A673 (cell line): Measurements from ENCODE around the gene ZNF579. TPM values are rescaled to one million over a fixed set of nuclear protein-coding genes. Genes with fewer than 3 reads are reported as not detected.

Source experiments
- BruUV-seq: library from RNA; stranded (reverse); fragments of 400-500 nt; replicated peaks from 2 replicates; lab custom pipeline; 2021; lab: Mats Ljungman, UMichigan
- CTCF ChIA-PET: fragments of 300-600 bp; sonication (Branson Sonifier 250); formaldehyde crosslinking; loops from one replicate; lab custom pipeline; 2022; ENCODE audit warnings: antibody characterized with exemption; lab: Charles Lee
- POLR2A ChIA-PET: fragments of 300-600 bp; sonication (Branson Sonifier 250); formaldehyde crosslinking; loops from one replicate; lab custom pipeline; 2022; ENCODE audit warnings: antibody characterized with exemption; ENCODE audit not compliant: low non-redundant PET; lab: Charles Lee
- DNase-seq: peaks from one replicate; pipeline ENCODE4 v3.0.0-alpha.2; 2015; ENCODE audit warnings: low spot score
- H3K27ac ChIP-seq: fragments of 200-600 bp; sonication (generic); 2 replicates; pipeline ENCODE4 v1.5.1; 2016; ENCODE audit warnings: mixed run types, low read depth, mild to moderate bottlenecking, mixed read lengths, antibody characterized with exemption, low read length; ENCODE audit not compliant: poor library complexity, severe bottlenecking
- H3K27me3 ChIP-seq: fragments of 200-600 bp; sonication (generic); replicated peaks from 2 replicates; pipeline ENCODE4 v1.6.1; 2017; ENCODE audit warnings: mixed run types, low read depth, mild to moderate bottlenecking, mixed read lengths, antibody characterized with exemption, low read length; ENCODE audit not compliant: insufficient read depth, poor library complexity
- H3K36me3 ChIP-seq: fragments of 200-600 bp; sonication (generic); 2 replicates; pipeline ENCODE4 v1.6.1; 2016; ENCODE audit warnings: mixed run types, mild to moderate bottlenecking, mixed read lengths, antibody characterized with exemption, low read length; ENCODE audit not compliant: insufficient read depth, poor library complexity, severe bottlenecking
- H3K4me1 ChIP-seq: fragments of 200-600 bp; sonication (generic); 2 replicates; pipeline ENCODE4 v1.6.1; 2017; ENCODE audit warnings: mixed run types, mild to moderate bottlenecking, mixed read lengths, antibody characterized with exemption, low read length; ENCODE audit not compliant: insufficient read depth, poor library complexity, severe bottlenecking
- H3K4me3 ChIP-seq: fragments of 200-600 bp; sonication (generic); 2 replicates; pipeline ENCODE4 v1.5.1; 2016; ENCODE audit warnings: low read depth, mixed run types, mild to moderate bottlenecking, mixed read lengths, low read length; ENCODE audit not compliant: poor library complexity, severe bottlenecking
- H3K9me3 ChIP-seq: fragments of 200-600 bp; sonication (generic); 2 replicates; pipeline ENCODE4 v1.6.1; 2016; ENCODE audit warnings: mixed run types, low read depth, mild to moderate bottlenecking, mixed read lengths, antibody characterized with exemption, low read length; ENCODE audit not compliant: poor library complexity, severe bottlenecking
- CTCF ChIP-seq: fragments of 300-800, 200-600 bp; sonication (generic); conservative IDR thresholded peaks from 2 replicates; pipeline ENCODE4 v1.5.1; 2017; ENCODE audit warnings: low read depth, mild to moderate bottlenecking, antibody characterized with exemption, low read length, moderate library complexity, mixed read lengths
- EZH2 ChIP-seq: fragments of 200-600 bp; sonication (generic); IDR thresholded peaks from 2 replicates; pipeline ENCODE4 v1.6.1; 2017; ENCODE audit warnings: borderline replicate concordance, low read depth, mild to moderate bottlenecking, mixed read lengths, antibody characterized with exemption, low read length; ENCODE audit not compliant: poor library complexity, severe bottlenecking
- intact Hi-C: fragments of 100-400 bp; cut with micrococcal nuclease; formaldehyde crosslinking; loops from one replicate; pipeline ENCODE4 v1.10.0; 2022; ENCODE audit not compliant: unreplicated experiment
- total RNA-seq: library from RNA; stranded (reverse); gene quantifications from 2 replicates; pipeline ENCODE4 v1.2.3, GENCODE V29; 2021

Gene ZNF579
- total RNA-seq, 1 experiment from 2014 or later = 27.5 TPM

DNA sequence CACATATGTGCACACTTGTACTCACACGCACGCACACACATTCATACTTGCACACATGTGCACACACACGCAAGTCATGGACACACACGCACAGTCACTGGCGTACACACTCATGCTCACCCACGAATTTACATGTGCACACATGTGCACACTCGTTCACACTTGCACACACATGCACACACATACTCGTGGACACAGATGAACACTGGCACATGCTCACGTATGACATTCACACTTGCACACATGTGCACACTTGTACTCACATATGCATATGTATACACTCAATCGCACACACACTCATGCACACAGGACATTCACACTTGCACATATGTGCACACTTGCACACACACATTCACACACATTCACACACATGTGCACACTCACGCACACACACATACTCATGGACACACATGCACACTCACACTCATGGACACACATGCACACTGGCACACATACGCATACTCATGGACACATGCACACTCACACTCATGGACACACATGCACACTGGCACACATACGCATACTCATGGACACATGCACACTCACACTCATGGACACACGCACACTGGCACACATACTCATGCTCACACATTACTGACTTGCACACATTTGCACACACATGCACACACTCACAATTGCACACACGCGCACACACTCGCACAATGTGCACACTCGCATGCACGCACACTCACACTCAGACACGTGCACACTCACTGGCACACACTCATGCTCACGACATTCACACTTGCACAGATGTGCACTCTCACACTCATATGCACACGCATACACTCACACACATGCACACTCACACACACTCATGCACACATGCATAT is 53.2 kb downstream of the ZNF579 start:
- POLR2A ChIA-PET = no interaction called here
- no peaks in the 10 kb centered on the region for H3K9me3 ChIP-seq

More for the DNA sequence above, 53.2 kb downstream of the ZNF579 start:
- H3K4me1 ChIP-seq = no peaks in the 10 kb centered on the region
- no peak overlapping the region for H3K4me3 ChIP-seq
- no peak overlapping the region for H3K27ac ChIP-seq
- no peak for TF ChIP-seq EZH2
- TF ChIP-seq CTCF = no peak
- no peaks in the 10 kb centered on the region for H3K36me3 ChIP-seq
- BruUV-seq = no TSS peak
- CTCF ChIA-PET = no interaction called here
- DNase-seq = no peak
- intact Hi-C loops = no loop called here
- H3K27me3 ChIP-seq = no peaks in the 10 kb centered on the region

Other genes starting within 250 kb of the ZNF579 start
- gene KMT5C, start 241.0 kb downstream of the ZNF579 start, total RNA-seq = 19.7 and 24.1 TPM in 2 replicates
- gene COX6B2, start 226.1 kb downstream of the ZNF579 start, total RNA-seq = 0.48 TPM in 1 of 2 replicates, not detected in the other
- not detected in 2 replicates for gene GARIN5B, start 217.6 kb downstream of the ZNF579 start, total RNA-seq
- gene IL11, start 210.4 kb downstream of the ZNF579 start, total RNA-seq = 0.42 and 0.47 TPM in 2 replicates
- not detected in 2 replicates for gene TMEM190, start 204.0 kb downstream of the ZNF579 start, total RNA-seq
- gene TMEM238, start 196.6 kb downstream of the ZNF579 start, total RNA-seq = 0.42 and 0.69 TPM in 2 replicates
- gene RPL28, start 194.9 kb downstream of the ZNF579 start, total RNA-seq = 1,355 and 1,380 TPM in 2 replicates
- 509 and 587 TPM in 2 replicates for gene UBE2S, start 173.1 kb downstream of the ZNF579 start, total RNA-seq
- 0.21 and 0.26 TPM in 2 replicates for gene SHISA7, start 137.5 kb downstream of the ZNF579 start, total RNA-seq
- gene ISOC2, start 119.2 kb downstream of the ZNF579 start, total RNA-seq = 33.2 and 40.6 TPM in 2 replicates
- not detected in 2 replicates for gene C19orf85, start 116.1 kb downstream of the ZNF579 start, total RNA-seq
- 11.9 and 16.7 TPM in 2 replicates for gene ZNF628, start 104.2 kb downstream of the ZNF579 start, total RNA-seq
- 55.1 and 66.0 TPM in 2 replicates for gene NAT14, start 95.7 kb downstream of the ZNF579 start, total RNA-seq
- gene SSC5D, start 92.4 kb downstream of the ZNF579 start, total RNA-seq = 1.4 and 2.2 TPM in 2 replicates
- gene SBK2, start 43.7 kb downstream of the ZNF579 start, total RNA-seq = not detected in 2 replicates
- gene SBK3, start 35.3 kb downstream of the ZNF579 start, total RNA-seq = not detected in 2 replicates
- 27.8 and 29.3 TPM in 2 replicates for gene FIZ1, start 18.7 kb upstream of the ZNF579 start, total RNA-seq
- 6.3 and 7.5 TPM in 2 replicates for gene ZNF524, start 19.4 kb upstream of the ZNF579 start, total RNA-seq
- 16.1 and 17.1 TPM in 2 replicates for gene ZNF865, start 24.8 kb upstream of the ZNF579 start, total RNA-seq
- 6.8 and 7.1 TPM in 2 replicates for gene ZNF784, start 43.7 kb upstream of the ZNF579 start, total RNA-seq
- 49.1 and 65.7 TPM in 2 replicates for gene ZNF580, start 60.2 kb upstream of the ZNF579 start, total RNA-seq
- 37.1 and 38.4 TPM in 2 replicates for gene ZNF581, start 62.8 kb upstream of the ZNF579 start, total RNA-seq
- gene CCDC106, start 67.4 kb upstream of the ZNF579 start, total RNA-seq = 39.9 and 41.5 TPM in 2 replicates
- gene U2AF2, start 74.2 kb upstream of the ZNF579 start, total RNA-seq = 385 and 411 TPM in 2 replicates
- gene EPN1, start 94.4 kb upstream of the ZNF579 start, total RNA-seq = 178 and 186 TPM in 2 replicates
- gene NLRP9, start 157.6 kb upstream of the ZNF579 start, total RNA-seq = not detected in 2 replicates
- not detected in 2 replicates for gene RFPL4A, start 178.2 kb upstream of the ZNF579 start, total RNA-seq
- gene RFPL4AL1, start 188.3 kb upstream of the ZNF579 start, total RNA-seq = not detected in 2 replicates